ENCODE results near the gene ADAMTS14. TPM values are rescaled to one million over a fixed set of nuclear protein-coding genes. Genes with fewer than 3 reads are reported as not detected.

ADAMTS14 gene
- total RNA-seq, 1 donor: 0.86 TPM

DNA sequence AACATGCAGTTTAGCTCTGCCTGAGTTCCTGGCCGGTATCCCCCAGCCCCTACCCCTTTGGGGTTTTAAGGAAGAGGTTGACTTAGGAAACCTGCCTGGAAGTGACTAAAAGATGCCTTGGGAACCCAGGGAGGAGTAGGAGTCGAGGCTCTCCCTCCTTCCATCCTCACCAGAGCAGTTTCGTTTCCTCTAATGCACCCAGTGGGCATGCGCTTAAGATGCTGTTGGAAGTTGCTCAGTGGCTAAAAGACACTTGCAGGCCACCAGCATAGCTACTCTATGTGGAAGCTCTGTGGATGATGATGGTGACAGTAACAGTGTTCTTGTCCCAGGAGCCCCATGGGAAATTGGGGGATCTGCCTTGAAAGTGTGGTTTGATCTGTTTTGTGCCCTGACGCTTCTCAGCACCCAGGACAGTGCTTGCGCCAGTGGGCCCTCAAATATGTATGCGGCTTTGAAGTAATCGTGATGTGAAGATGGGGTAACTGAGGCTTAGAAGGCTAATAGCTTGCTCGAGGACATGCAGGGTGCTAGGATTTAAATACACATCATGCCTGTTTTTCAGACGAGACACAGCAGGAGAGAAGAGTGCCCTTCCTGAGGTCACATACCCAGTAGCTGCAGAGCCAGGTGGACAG is 80.8 kb downstream of the ADAMTS14 start:
- TF ChIP-seq, protein P1, sequence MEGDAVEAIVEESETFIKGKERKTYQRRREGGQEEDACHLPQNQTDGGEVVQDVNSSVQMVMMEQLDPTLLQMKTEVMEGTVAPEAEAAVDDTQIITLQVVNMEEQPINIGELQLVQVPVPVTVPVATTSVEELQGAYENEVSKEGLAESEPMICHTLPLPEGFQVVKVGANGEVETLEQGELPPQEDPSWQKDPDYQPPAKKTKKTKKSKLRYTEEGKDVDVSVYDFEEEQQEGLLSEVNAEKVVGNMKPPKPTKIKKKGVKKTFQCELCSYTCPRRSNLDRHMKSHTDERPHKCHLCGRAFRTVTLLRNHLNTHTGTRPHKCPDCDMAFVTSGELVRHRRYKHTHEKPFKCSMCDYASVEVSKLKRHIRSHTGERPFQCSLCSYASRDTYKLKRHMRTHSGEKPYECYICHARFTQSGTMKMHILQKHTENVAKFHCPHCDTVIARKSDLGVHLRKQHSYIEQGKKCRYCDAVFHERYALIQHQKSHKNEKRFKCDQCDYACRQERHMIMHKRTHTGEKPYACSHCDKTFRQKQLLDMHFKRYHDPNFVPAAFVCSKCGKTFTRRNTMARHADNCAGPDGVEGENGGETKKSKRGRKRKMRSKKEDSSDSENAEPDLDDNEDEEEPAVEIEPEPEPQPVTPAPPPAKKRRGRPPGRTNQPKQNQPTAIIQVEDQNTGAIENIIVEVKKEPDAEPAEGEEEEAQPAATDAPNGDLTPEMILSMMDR (IDR thresholded peaks at IDR 0.05; ENCODE audit: insufficient read depth, low read depth, low read length): no peak
- no peak overlapping the region for H3K4me3 ChIP-seq (ENCODE audit: low read depth, low read length)
- no peak for DNase-seq (ENCODE audit: low read depth)

DNA sequence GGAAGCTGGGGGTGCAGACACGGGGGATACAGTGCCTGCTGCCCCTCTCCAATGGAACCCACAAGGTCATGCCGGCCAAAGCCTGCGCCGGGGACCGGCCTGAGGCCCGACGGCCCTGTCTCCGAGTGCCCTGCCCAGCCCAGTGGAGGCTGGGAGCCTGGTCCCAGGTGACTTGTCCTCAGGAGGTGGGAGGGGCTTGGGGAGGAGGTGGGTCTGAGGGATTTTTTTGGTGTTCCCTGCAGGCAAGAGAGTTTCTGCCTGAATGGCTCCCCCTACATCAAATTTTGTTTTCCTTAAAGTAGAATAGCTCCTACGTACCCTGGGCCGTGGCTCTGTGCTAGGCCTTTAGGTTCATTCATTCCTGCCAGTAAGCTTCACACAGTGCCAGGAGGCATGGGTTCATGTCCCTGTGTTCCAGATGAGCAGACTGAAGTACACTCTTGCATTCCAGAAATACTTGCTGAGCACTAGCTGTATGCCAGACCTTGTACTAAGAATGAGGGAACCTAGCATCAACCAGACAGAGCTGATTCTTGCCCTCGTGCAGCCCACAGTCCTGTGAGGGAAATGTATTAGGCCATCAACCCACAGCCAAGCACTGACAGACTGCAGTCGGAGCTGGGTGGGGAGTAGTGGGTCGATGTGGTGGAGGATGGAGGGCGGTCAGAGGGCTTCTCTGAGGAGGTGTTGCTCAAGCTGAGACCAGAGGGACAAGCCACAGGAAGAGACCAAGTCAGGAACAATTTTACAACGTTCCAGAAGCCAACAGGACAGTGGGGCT is 81.7 kb downstream of the ADAMTS14 start:
- no peak overlapping the region for H3K4me3 ChIP-seq (ENCODE audit: low read depth, low read length)
- DNase-seq (ENCODE audit: low read depth): no peak
- TF ChIP-seq, protein P1 (IDR thresholded peaks at IDR 0.05; ENCODE audit: insufficient read depth, low read depth, low read length): no peak

DNA sequence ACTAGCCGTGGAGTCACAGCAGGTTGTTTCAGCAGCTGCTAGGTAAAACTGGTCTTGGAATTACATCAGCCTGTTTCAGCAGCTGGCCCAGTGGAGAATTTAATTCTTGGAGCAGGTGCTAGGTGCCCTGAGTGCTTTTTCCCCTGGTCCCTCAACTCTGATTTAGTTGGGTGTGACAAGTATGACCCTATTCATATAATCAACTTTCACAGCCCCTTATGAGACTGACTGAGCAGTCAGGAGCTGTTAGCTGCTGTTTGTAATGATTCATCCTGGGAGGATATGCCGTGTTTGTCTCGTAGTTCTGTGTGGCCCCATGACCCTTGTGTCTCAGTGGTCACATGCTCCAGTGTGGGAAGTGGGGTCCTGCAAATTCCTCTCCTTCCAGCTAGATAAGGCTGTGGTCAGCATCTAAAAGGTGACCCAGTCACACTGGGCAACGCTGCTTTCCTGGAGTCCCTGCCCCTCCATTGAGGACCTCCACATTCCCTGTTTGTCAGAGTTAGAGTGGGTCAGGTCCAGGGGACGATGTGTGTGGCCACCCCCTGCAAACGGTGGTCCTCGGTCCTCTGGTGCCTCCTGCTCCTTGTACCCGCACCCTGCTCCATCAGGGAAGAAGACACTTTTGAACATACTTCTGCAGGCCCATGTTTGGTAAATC is 84.5 kb downstream of the ADAMTS14 start:
- no peak overlapping the region for H3K4me3 ChIP-seq (ENCODE audit: low read depth, low read length)
- TF ChIP-seq, protein P1 (IDR thresholded peaks at IDR 0.05; ENCODE audit: insufficient read depth, low read depth, low read length): no peak
- peak; percentile 27 for DNase-seq (ENCODE audit: low read depth)

DNA sequence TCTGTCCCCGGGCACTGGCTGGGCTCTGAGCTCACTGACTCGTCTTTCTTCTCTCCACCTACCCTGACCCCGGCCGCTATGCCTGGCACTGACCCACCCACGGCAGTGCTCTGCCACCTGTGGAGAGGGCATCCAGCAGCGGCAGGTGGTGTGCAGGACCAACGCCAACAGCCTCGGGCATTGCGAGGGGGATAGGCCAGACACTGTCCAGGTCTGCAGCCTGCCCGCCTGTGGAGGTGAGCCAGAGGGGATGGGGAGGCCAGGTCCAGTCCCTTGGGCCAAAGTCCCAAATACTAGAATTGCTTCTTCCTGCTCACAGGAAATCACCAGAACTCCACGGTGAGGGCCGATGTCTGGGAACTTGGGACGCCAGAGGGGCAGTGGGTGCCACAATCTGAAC is 85.5 kb downstream of the ADAMTS14 start:
- no peak overlapping the region for H3K4me3 ChIP-seq (ENCODE audit: low read depth, low read length)
- TF ChIP-seq, protein P1 (IDR thresholded peaks at IDR 0.05; ENCODE audit: insufficient read depth, low read depth, low read length): no peak
- no peak for DNase-seq (ENCODE audit: low read depth)

DNA sequence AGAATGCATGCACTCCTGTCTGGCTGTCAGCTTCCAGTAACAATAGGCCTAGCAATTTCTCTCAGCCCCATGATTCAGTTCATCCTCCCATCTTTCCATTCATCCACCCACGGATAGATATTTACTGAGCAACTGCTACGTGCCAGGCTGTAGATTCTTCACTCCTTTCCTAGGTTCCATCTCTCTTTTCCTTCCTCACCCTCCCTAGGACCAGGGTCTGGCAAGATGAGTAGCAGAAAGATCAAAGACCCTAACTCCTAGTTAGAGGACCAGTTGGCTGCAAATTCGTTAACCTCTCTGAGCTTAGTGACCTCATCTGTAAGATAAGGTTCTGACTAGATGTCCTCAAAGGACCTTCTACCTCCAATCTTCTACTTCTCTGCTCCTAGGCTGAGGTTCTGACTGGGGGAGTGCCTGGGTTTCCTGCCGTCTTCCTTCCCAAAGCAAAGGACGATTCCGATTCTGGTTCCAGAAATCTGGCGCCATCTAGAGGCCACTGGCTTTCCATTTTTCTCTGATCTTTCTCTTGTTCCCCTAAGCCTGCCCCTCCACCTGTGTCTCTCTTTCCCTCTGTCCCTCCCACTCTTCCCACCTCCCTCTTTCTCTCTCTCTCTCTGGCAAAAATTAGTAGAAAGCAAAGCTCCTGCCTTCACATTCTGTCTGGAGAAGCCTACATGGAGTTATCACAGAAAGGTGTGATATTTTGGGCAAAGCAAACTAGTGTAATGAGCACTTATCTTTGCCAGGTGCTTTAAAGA is 86.6 kb downstream of the ADAMTS14 start:
- TF ChIP-seq, protein P1 (IDR thresholded peaks at IDR 0.05; ENCODE audit: insufficient read depth, low read depth, low read length): peak; percentile 73
- peak; percentile 74 for DNase-seq (ENCODE audit: low read depth)
- no peak overlapping the region for H3K4me3 ChIP-seq (ENCODE audit: low read depth, low read length)

DNA sequence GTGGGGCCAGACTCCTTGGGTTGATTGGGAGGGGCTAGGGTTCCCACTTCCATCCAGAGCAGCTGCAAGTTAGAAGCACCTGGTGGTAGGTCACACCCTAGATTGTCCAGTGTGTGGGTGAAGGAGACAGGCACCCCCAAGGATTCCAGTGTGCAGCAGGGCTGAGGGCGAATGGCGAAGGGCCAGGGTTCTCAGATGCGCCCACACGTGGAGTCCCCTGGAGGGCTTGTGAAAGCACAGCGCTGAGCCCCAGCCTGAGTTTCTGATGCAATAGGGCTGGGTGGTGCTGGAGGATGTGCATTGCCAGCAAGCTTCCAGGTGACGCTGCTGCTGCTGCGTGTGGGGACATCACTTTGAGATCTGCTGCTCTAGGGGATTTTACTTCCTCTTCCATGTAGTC is 87.5 kb downstream of the ADAMTS14 start:
- DNase-seq (ENCODE audit: low read depth): no peak

More for the DNA sequence above, 87.5 kb downstream of the ADAMTS14 start:
- TF ChIP-seq, protein P1 (IDR thresholded peaks at IDR 0.05; ENCODE audit: insufficient read depth, low read depth, low read length): no peak
- H3K4me3 ChIP-seq (ENCODE audit: low read depth, low read length): no peak overlapping the region

All from fibroblast of villous mesenchyme (primary cell).